Mesenteric fat pad (tissue), 1 donor: ENCODE data around the gene MTHFD2L. TPM values are rescaled to one million over a fixed set of nuclear protein-coding genes. Genes with fewer than 3 reads are reported as not detected.
"Not testable (repeated sequence)": the region's sequence is repeated elsewhere in the genome, so short reads cannot be mapped to it uniquely, and the experiment has no call there.

Experiments used
- DNase-seq: peaks from one replicate; pipeline ENCODE4 v3.0.0-alpha.2; 2020; ENCODE audit warnings: low spot score
- long read RNA-seq: library from polyadenylated mRNA; unstranded; transcript quantifications from one replicate; pipeline ENCODE4 v2.0.0, GENCODE V29; 2020
- total RNA-seq: library from RNA; stranded (reverse); fragmentation: NEBNext Ultra II Directional; extraction: Animal tissue kit (Norgen Biotek cat#: 25700); gene quantifications from one replicate; pipeline ENCODE4 v1.2.1, GENCODE V29; 2021
- donor health status: DM: yes; HTN: yes; CAD: no.

The MTHFD2L gene
- 8.4 TPM for total RNA-seq
- long read RNA-seq, transcript MTHFD2L-208 (2 exons, 2,363 nt) = major isoform, 9 of 23 reads
- long read RNA-seq, partial matches to known transcripts = 0 of 23 reads
- long read RNA-seq, other reads (novel, unspliced or antisense) = 12 of 23 reads

- DNase-seq = peak; percentile 99
Observed at GRCh38 chr4:74157561-74158465, at the start of gene MTHFD2L. Gene MTHFD2L, plus strand, starts transcription at chr4:74158118. Its CDS starts 21 bp downstream, at chr4:74158139.

GRCh38 chr4:74108457-74109115 lies 49.3 kb upstream of the MTHFD2L start:
- DNase-seq = no peak

GRCh38 chr4:74109116-74109869 lies 48.6 kb upstream of the MTHFD2L start:
- no peak for DNase-seq

- no peak for DNase-seq
Observed at GRCh38 chr4:74109870-74110605, 47.9 kb upstream of the MTHFD2L start.

GRCh38 chr4:74110670-74111069 lies 47.2 kb upstream of the MTHFD2L start:
- no peak for DNase-seq

GRCh38 chr4:74111306-74111975 lies 46.5 kb upstream of the MTHFD2L start:
- DNase-seq = no peak

GRCh38 chr4:74111990-74112389 lies 45.9 kb upstream of the MTHFD2L start:
- DNase-seq = no peak

GRCh38 chr4:74112399-74113105 lies 45.4 kb upstream of the MTHFD2L start:
- no peak for DNase-seq

- no peak for DNase-seq
Observed at GRCh38 chr4:74114234-74114633, 43.7 kb upstream of the MTHFD2L start.

- no peak for DNase-seq
Observed at GRCh38 chr4:74117024-74117534, 40.8 kb upstream of the MTHFD2L start.

GRCh38 chr4:74118600-74119338 lies 39.1 kb upstream of the MTHFD2L start:
- DNase-seq = no peak

- no peak for DNase-seq
Observed at GRCh38 chr4:74120086-74120485, 37.8 kb upstream of the MTHFD2L start.

GRCh38 chr4:74121643-74122579 lies 36.0 kb upstream of the MTHFD2L start:
- DNase-seq = no peak

- no peak for DNase-seq
Observed at GRCh38 chr4:74123065-74123728, 34.7 kb upstream of the MTHFD2L start.

- DNase-seq = no peak
Observed at GRCh38 chr4:74125029-74125428, 32.9 kb upstream of the MTHFD2L start.

- no peak for DNase-seq
Observed at GRCh38 chr4:74127745-74128144, 30.2 kb upstream of the MTHFD2L start.

- not testable (repeated sequence) for DNase-seq
Observed at GRCh38 chr4:74130843-74131242, 27.1 kb upstream of the MTHFD2L start.
